Measurements from ENCODE around the gene GALNT10. TPM values are rescaled to one million over a fixed set of nuclear protein-coding genes. Genes with fewer than 3 reads are reported as not detected.

GALNT10 gene
- total RNA-seq, 1 donor from 2014 or later: 178 TPM

DNA sequence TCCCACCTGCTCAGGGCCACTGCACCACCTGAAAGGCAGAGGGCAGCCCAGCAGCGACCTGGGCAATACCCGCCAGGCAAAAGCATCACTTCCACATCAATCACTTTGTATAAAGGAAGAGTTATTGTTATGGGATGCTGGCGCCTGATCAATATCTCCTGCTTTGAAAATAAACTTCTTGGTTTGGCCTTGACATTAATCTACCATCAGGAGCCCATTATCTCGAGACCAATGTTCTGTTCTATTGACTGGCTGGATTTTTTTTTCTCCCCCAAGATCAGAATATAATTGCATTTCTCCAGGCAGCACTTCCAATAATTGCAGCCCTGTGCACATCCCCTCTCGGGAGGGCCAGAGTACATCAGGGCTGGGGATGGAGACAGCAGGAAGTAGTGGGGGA is 210.8 kb downstream of the GALNT10 start:
- TF ChIP-seq, protein P1, sequence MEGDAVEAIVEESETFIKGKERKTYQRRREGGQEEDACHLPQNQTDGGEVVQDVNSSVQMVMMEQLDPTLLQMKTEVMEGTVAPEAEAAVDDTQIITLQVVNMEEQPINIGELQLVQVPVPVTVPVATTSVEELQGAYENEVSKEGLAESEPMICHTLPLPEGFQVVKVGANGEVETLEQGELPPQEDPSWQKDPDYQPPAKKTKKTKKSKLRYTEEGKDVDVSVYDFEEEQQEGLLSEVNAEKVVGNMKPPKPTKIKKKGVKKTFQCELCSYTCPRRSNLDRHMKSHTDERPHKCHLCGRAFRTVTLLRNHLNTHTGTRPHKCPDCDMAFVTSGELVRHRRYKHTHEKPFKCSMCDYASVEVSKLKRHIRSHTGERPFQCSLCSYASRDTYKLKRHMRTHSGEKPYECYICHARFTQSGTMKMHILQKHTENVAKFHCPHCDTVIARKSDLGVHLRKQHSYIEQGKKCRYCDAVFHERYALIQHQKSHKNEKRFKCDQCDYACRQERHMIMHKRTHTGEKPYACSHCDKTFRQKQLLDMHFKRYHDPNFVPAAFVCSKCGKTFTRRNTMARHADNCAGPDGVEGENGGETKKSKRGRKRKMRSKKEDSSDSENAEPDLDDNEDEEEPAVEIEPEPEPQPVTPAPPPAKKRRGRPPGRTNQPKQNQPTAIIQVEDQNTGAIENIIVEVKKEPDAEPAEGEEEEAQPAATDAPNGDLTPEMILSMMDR (IDR thresholded peaks at IDR 0.05): no peak
- Mint-ChIP-seq H3K27ac (ENCODE audit: unreplicated experiment) (no peak overlapping the region), H3K9me3 (ENCODE audit: unreplicated experiment) (no peaks in the 10 kb centered on the region), H3K36me3 (ENCODE audit: unreplicated experiment) (peaks cover 8% of the 10 kb centered on the region), H3K4me1 (ENCODE audit: unreplicated experiment) (peaks cover 19% of the 10 kb centered on the region), H3K27me3 (ENCODE audit: unreplicated experiment) (no peaks in the 10 kb centered on the region), H3K4me3 (ENCODE audit: unreplicated experiment) (no peak overlapping the region)
- no peak for DNase-seq (ENCODE audit: extremely low spot score, unreplicated experiment)

DNA sequence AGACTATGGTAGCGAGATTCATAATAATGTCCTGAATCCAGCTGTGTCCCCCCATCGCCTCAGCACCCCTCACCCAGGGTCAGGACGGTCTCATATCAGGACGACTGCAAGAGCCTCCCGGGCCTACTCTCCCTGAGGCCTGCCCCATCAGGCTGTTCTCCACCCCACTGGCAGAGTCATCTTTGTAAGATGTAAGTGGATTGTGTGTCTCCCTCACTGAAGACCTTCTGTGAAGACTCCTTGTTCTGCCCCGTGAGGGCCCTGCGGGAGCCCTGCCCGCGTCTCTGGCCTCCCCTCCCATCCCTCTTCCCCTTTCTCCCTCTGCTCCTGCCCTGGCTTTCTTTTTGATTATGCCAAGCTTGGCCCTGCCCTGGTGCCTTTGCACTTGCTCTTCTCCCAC is 211.4 kb downstream of the GALNT10 start:
- TF ChIP-seq, protein P1 (IDR thresholded peaks at IDR 0.05): no peak
- H3K27ac Mint-ChIP-seq (ENCODE audit: unreplicated experiment): no peak overlapping the region
- H3K4me1 Mint-ChIP-seq (ENCODE audit: unreplicated experiment): peaks cover 19% of the 10 kb centered on the region
- DNase-seq (ENCODE audit: extremely low spot score, unreplicated experiment): no peak
- H3K9me3 Mint-ChIP-seq (ENCODE audit: unreplicated experiment): no peaks in the 10 kb centered on the region
- H3K4me3 Mint-ChIP-seq (ENCODE audit: unreplicated experiment): no peak overlapping the region
- no peaks in the 10 kb centered on the region for H3K27me3 Mint-ChIP-seq (ENCODE audit: unreplicated experiment)
- peaks cover 8% of the 10 kb centered on the region for H3K36me3 Mint-ChIP-seq (ENCODE audit: unreplicated experiment)

DNA sequence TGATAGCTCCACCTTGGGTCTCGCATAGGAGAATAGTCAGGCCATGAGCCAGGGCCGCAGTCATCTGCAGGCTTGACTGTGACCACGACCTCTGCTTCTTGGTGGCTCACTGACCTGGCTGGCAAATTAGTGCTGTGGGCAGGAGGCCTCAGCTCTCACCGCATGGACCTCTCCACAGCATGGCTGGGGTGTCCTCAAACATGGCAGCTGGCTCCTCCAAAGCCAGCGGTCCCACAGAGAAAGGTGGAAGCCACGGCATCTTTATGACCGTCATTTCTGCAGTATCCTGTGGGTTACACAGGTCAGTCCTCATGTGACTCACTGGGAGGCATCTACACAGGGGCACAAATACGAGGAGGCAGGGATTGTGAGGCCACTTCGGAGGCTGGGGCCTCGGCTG is 212.1 kb downstream of the GALNT10 start:
- no peak for DNase-seq (ENCODE audit: extremely low spot score, unreplicated experiment)
- Mint-ChIP-seq H3K36me3 (ENCODE audit: unreplicated experiment) (peaks cover 8% of the 10 kb centered on the region), H3K27me3 (ENCODE audit: unreplicated experiment) (no peaks in the 10 kb centered on the region), H3K4me3 (ENCODE audit: unreplicated experiment) (no peak overlapping the region), H3K9me3 (ENCODE audit: unreplicated experiment) (no peaks in the 10 kb centered on the region), H3K4me1 (ENCODE audit: unreplicated experiment) (peaks cover 19% of the 10 kb centered on the region), H3K27ac (ENCODE audit: unreplicated experiment) (no peak overlapping the region)
- TF ChIP-seq, protein P1 (IDR thresholded peaks at IDR 0.05): no peak

DNA sequence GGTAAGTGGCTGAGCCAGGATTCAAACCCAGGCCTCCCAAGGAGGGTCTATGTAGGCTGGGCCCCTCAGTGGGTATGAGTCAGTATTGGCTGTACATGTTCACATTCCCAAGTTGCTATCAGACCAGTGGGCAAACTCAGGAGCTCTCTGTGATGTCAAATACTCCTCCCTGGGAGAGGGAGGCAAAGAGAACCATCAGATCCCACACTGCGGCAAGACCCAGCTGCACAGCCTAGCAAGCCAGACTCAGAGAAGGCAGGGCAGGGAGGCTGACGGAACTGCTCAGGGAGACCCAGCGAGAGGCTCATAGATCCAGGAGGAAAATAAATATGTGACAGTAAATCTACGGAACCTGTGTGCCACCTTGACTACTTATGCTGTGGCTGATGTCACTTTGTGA is 212.7 kb downstream of the GALNT10 start:
- Mint-ChIP-seq H3K36me3 (ENCODE audit: unreplicated experiment) (peaks cover 11% of the 10 kb centered on the region), H3K27me3 (ENCODE audit: unreplicated experiment) (no peaks in the 10 kb centered on the region), H3K4me3 (ENCODE audit: unreplicated experiment) (no peak overlapping the region), H3K4me1 (ENCODE audit: unreplicated experiment) (peaks cover 19% of the 10 kb centered on the region), H3K27ac (ENCODE audit: unreplicated experiment) (peak overlapping the region; percentile 34), H3K9me3 (ENCODE audit: unreplicated experiment) (no peaks in the 10 kb centered on the region)
- TF ChIP-seq, protein P1 (IDR thresholded peaks at IDR 0.05): no peak
- DNase-seq (ENCODE audit: extremely low spot score, unreplicated experiment): no peak

DNA sequence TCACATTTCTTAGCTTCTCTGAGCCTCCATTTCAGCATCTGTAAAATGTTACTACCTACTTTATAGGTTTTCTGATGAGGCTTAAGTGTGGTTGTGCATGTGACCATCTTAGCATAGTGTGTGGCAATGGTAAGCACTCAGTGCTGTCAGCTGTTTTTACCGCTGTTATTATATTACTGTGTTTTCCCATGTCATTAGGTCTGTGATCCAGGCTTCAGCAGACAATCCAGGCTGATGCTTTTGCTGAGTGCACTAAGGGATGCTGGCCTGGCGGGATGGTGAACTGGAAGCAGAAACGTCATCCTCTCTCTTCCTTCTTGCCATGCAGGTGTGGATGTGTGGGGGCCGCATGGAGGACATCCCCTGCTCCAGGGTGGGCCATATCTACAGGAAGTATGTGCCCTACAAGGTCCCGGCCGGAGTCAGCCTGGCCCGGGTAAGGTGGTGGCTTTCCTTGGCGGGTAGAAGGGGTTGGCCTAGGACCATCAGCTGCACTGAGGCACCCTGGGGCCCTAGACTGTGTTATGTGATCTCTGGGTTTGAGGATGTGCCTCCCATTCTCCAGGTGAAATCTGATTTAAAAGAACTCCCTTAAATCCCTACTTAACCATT is 213.3 kb downstream of the GALNT10 start:
- TF ChIP-seq, protein P1 (IDR thresholded peaks at IDR 0.05): no peak
- Mint-ChIP-seq H3K27ac (ENCODE audit: unreplicated experiment) (peak overlapping the region; percentile 40), H3K27me3 (ENCODE audit: unreplicated experiment) (no peaks in the 10 kb centered on the region), H3K4me1 (ENCODE audit: unreplicated experiment) (peaks cover 19% of the 10 kb centered on the region), H3K9me3 (ENCODE audit: unreplicated experiment) (no peaks in the 10 kb centered on the region), H3K36me3 (ENCODE audit: unreplicated experiment) (peaks cover 11% of the 10 kb centered on the region), H3K4me3 (ENCODE audit: unreplicated experiment) (no peak overlapping the region)
- DNase-seq (ENCODE audit: extremely low spot score, unreplicated experiment): no peak
